ENCODE measurements around the gene CALM1.

The CALM1 gene

DNA sequence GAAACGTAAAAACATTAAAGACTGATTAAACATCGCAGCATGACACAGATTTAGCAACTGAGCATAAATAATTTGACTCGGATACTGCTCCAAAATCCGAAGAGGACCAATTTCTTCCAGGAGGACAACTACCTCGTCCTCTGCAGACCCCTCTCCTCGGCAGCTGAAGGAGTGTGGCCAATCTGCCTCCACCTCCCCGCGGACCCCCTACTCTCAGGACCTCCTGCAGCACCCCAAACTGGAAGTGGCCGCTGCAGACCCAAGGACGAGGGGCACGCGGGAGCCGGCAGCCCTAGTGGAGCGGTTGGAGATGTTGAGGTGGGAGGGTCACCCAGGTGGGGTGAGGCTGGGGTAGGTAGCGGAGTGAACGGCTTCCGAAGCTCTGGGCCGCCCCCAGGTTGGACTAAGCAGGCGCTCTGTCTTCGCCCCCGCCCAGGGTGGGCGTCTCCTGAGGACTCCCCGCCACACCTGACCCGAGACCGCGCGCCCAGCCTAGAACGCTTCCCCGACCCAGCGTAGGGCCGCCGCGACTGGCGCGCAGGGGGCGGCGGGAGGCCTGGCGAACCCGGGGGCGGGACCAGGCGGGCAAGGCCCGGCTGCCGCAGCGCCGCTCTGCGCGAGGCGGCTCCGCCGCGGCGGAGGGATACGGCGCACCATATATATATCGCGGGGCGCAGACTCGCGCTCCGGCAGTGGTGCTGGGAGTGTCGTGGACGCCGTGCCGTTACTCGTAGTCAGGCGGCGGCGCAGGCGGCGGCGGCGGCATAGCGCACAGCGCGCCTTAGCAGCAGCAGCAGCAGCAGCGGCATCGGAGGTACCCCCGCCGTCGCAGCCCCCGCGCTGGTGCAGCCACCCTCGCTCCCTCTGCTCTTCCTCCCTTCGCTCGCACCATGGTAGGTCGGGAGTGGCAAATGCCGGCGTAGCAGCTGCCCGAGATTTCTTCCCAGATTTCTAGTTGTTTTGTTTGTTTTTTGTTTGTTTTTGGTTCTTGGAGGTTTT lies at the start of gene CALM1:
Gene CALM1, plus strand, starts transcription at position 689 of the 999 bp plus-strand sequence. Its CDS starts 202 bp downstream, at position 891.
- peak; percentile 80 for DNase-seq (ENCODE audit: low spot score)

GRCh38 chr14:90348270-90348669 lies 48.6 kb upstream of the CALM1 start:
- no peak for DNase-seq (ENCODE audit: low spot score)

- DNase-seq (ENCODE audit: low spot score), result no peak
These were observed 47.1 kb upstream of the CALM1 start for GRCh38 chr14:90349739-90350138.

- DNase-seq (ENCODE audit: low spot score), result no peak
These were observed 42.1 kb upstream of the CALM1 start for GRCh38 chr14:90354551-90355298.

DNA sequence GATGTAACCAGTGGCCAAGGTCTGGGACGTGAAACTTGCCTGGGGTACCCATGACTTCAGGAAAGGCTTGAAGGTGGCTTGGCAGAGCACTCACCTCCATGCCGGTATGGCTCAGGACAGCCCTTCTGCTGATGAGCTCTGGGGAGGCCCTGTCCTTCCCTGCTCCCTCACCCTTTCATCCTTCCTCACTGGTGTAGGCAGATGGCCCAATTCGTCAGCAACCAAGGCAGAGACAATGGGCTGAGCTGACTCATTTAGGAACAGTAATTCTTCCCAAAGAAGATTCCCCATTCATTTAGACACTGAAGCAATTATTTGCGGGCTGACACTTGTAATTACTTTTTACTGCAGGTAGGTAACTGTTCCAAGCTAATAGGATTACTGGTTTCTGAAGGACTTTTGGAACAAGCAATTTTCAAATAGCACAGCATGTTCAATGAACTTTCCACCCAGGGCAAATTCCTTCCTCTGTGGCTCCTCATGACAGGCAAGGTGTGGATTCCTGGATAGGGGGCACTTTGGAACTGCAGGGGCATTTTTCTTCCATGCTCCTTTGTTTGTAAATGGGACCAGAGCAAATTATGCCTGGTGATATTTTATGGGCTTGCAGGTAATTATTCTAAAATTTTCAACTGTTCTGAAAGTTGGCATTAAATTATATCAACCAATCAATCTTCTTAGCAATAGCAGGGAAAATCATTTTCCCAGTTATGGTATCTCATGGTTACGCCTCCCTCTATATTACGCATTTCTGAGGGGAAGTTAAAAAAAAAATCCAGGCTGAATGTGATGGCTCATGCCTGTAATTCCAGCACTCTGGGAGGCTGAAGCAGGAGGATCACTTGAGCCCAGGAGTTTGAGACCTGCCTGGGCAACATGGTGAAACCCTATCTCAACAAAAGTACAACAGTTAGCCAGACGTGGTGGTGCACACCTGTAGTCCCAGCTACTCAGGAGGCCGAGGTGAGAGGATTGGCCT lies 41.0 kb upstream of the CALM1 start:
- DNase-seq (ENCODE audit: low spot score), result no peak

GRCh38 chr14:90356925-90357324 lies 39.9 kb upstream of the CALM1 start:
- no peak for DNase-seq (ENCODE audit: low spot score)

DNA sequence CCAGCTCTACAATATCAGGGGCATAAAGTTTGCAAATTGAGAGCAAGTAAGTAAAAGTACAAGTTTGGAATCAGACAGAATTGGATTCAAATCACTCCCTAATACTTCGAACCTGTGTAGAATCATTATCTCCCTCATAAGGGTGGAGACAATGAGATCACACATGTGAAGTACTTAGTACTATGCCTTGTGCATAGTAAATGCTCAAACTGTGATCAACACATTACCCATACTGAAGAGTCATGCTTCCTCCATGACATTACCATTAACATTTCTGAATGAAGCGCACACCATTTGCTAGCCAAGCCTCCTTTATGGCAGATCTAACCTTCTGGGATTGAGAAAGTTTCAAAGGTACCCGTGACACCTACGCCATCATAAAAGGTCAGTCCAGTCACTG lies 38.5 kb upstream of the CALM1 start:
- DNase-seq (ENCODE audit: low spot score), result no peak

- DNase-seq (ENCODE audit: low spot score), result no peak
These were observed 34.8 kb upstream of the CALM1 start for GRCh38 chr14:90361865-90362557.

GRCh38 chr14:90362558-90362896 lies 34.3 kb upstream of the CALM1 start:
- DNase-seq (ENCODE audit: low spot score), result no peak

DNA sequence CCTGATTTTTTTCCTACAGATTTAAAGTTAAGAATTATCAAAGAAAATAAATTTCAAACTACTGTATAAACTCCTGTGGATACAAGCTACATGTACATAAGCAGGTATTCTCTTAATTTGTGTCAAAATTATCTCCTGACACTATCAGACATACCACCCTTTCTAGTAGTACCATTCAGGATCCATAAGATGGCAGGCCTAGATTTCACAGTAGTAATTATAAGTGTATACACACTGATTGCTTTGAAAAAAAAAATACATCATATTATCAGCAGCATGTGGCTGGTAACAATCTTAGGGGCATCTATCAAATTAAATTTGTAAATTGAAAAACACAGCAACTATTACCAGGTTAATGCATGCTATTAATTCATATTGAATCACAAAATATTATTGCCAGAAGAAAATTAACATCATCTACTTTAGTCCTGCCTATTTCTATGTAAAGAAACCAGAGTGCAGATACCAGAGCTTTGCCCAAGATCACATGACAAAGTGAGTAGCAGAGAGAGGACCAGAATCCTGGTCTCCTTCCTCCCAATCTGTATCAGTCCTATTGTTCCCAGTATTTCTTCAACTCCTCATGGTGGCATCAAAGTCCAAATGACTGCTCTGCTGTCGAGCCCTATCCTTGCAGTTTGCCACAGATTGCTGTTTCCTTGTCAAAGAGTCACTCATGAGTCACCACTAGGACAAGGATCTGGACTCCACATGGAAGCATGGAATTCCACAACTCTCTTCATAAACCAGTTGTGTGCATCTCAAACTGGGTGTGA lies 27.7 kb upstream of the CALM1 start:
- no peak for DNase-seq (ENCODE audit: low spot score)

DNA sequence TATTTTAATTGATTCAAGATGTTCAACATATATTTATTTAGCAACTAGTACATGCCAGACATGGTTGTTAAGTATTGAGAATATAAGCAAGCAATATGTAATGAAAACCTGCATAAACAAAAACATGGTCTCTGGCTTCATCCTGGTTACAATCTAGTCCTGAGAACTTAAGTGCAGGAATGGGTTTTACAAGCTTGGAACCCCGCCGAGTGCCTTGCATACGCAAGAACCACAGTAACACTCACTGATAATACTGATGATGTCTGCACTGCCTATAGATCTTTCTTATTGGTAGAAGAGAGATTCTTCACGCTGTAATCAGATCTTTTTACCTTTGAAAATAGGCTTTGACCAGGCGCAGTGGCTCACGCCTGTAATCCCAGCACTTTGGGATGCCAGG lies 22.9 kb upstream of the CALM1 start:
- DNase-seq (ENCODE audit: low spot score), result no peak

DNA sequence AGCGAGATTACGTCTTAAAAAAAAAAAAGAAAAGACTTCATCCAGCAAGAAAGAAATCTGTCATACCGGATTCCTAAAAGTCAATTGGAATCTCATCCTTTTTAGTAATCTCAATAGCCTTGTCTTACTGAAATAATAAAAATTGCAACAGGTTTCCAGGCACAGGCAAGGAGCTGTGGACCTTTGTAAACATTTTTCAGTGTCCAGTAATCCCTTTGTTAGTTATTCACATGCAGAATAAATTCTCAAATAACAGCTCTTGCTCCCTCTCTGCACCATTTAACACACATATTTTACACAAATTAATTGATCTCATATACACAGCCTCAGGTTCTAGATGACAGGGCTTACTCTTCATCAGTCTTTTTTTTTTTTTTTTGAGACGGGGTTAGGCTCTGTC lies 22.0 kb upstream of the CALM1 start:
- no peak for DNase-seq (ENCODE audit: low spot score)

GRCh38 chr14:90375934-90376333 lies 20.9 kb upstream of the CALM1 start:
- no peak for DNase-seq (ENCODE audit: low spot score)

DNA sequence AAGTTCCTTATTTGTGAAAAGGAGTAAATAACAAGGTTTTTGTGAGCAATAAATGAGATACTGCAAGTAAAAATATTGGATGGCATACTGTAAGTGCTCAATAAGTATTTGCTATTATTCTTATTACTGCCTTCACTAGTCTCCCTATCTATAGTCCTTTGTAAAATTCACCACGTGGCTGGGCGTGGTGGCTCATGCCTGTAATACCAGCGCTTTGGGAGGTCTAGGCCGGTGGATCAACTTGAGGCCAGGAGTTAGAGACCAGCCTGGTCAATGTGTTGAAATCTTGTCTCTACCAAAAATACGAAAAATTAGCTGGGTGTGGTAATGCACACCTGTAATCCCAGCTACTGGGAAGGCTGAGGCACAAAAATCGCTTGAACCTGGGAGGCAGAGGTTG lies 18.6 kb upstream of the CALM1 start:
- no peak for DNase-seq (ENCODE audit: low spot score)

- no peak for DNase-seq (ENCODE audit: low spot score)
These were observed 17.7 kb upstream of the CALM1 start for GRCh38 chr14:90379106-90379505.

DNA sequence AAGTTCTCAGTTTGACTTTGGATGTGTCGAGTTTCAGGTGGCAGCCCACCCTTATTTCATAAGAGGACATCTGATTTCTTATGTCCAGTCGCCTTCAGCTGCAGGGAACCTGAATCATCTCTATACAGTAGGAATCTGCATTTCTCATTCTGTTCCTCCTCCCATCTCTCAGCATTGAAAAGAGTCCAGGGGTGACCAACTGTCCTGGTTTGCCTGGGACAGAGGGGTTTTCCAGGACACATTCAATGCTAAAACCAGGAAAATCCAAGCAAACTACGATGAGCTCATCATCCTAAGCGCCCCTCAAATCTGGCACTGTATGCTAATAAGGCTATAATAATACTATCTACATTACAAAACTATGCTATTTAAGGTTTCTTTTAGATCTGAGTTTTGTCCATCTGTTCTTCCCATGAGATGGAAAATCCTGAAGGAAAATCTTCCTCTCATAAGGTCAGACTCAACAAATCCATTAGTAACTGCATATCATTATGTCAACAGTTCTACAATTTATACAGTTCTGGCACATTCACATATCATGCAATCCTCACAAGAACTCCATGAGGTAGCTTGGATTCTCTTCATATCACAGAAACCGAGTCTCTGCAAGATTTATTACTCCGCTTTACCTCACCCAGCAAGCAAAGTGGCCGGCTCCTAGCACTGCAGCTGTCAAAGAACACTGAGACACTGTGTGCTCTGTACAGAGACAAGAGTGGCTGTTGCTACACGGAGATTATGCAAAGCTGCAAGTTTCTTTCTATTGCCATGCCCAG lies 15.6 kb upstream of the CALM1 start:
- no peak for DNase-seq (ENCODE audit: low spot score)

DNA sequence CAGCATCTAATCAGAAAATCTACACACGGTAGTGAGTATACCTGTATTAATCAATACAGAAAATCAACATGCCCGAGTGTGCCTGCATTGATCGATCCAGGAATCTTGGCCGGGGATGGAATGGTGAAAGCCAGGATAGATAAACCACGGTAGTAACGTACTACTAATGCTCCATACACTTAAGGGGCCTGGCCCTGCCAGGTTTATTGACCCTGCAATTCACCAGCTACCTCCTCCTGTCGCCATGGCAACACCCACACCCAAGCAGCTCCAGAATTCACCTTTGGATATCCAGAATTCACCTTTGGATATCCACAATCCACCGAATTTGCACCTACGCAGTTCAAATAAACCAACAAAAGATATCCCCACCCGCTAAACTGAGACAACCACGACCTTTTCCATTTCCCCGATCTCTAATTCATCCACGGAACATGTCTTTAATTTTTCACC lies 14.8 kb upstream of the CALM1 start:
- peak; percentile 56 for DNase-seq (ENCODE audit: low spot score)

DNA sequence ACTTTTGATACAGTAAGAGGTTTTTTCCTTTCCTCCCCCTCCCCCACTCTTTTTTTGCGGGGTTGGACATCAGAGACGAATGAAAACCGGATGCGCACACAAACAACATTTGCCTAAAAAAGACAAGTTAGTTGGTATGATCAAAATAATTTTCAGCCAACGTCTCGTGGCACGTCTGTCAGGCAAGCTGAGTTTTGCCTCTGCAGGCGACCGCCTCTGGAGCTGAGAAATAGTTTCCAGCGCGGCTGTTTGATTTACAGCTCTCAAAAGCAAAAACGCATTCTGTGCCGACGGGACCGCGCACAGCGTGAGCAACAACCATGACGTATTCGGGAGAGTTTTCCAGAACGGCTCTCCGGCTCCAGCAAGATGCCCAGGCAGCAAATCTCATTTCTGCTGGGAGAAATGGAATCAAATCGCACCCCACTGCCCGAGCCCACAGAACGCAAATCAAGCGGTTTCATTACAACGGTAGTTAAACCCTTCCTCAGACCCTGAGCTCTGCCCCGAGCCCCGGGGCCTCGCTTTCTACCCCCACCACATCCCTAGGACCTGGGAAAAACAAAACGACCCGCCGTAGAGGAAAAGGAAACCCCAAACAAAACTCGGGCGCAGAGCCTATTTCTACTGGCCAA lies 14.2 kb upstream of the CALM1 start:
- DNase-seq (ENCODE audit: low spot score), result no peak

DNA sequence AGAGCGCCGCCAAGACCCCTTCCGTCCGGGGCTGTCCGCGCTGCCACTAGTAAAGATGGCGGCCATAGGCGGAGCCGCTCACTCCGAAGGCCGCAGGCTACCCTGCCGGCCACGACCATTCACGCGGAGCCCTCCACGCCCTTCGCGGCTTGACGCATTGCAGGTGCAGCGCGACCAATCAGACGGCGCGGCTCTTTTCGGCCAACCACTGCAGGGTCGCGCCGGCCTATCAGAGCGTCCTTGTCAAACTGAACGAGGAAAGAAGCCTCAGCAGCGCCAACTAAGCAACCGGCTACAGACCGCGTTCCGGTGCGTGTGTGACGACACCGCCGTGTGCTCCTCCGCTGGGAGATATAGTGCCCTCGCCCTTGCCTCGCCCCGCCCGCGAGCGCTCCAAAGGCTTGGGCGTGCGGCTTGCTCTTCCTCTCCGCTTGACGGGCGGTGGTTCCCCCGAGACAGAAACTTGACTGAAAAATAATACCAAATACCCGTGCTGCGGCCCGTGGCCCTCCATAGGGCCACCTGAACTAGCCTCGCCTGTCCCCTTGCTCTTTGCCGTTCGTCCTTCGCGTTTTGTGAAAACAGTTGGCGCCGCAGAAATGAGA lies 13.6 kb upstream of the CALM1 start:
- DNase-seq (ENCODE audit: low spot score), result peak; percentile 90

Measured in HuH-7 (cell line).